ENCODE measurements around the gene ATXN3L.

The ATXN3L gene

GRCh38 chrX:13276991-13277390 lies 42.9 kb downstream of the ATXN3L start:
- H3K9ac ChIP-seq (ENCODE audit: low read length in 5 of 5) = no peak overlapping the region

DNA sequence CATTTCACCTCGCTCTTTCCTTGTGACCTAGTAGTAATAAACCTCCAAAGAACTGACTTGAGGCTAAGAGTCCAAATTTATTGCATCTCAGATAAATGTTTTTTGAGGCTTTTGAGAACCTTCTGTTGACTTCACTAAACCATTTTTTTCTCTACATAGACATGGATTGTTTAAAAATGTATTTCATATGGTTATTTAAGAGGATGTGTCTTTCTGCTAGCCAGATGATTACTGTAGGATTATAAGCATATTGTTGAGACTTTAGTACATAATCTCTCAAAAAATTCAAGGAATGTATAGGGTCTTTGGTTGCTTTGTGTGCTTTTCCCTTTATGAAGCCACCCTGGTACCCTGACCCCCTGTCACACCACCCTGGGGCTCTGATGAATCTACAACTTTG lies 44.8 kb downstream of the ATXN3L start:
- H3K27ac ChIP-seq (ENCODE audit: low read depth, low read length) = no peak overlapping the region
- no peak overlapping the region for H3K9ac ChIP-seq (ENCODE audit: low read length in 5 of 5)
- H3K9me3 ChIP-seq (ENCODE audit: control insufficient read depth in 5 of 5, low read length in 5 of 5) = no peaks in the 10 kb centered on the region
- H3K4me1 ChIP-seq (ENCODE audit: control insufficient read depth in 5 of 5, insufficient read depth in 5 of 5, low read length in 5 of 5) = peaks cover 0 to 2% (median 0%) of the 10 kb centered on the region in 5 donors
- no peaks in the 10 kb centered on the region for H3K36me3 ChIP-seq (ENCODE audit: control insufficient read depth in 5 of 5, insufficient read depth in 5 of 5, low read length in 5 of 5)
- H3K27me3 ChIP-seq (ENCODE audit: control insufficient read depth in 5 of 5, insufficient read depth in 4 of 5, low read length in 5 of 5) = peaks cover 0 to 6% (median 5%) of the 10 kb centered on the region in 5 donors
- no peak overlapping the region for H3K4me3 ChIP-seq (ENCODE audit: low read depth in 1 of 5, low read length in 5 of 5)

More at GRCh38 chrX:13276991-13277390, 42.9 kb downstream of the ATXN3L start:
- Histone ChIP-seq H3K27me3 (ENCODE audit: control insufficient read depth in 5 of 5, insufficient read depth in 4 of 5, low read length in 5 of 5) (peaks cover 0 to 9% (median 5%) of the 10 kb centered on the region in 5 donors), H3K4me3 (ENCODE audit: low read depth in 1 of 5, low read length in 5 of 5) (no peak overlapping the region), H3K9me3 (ENCODE audit: control insufficient read depth in 5 of 5, low read length in 5 of 5) (no peaks in the 10 kb centered on the region), H3K36me3 (ENCODE audit: control insufficient read depth in 5 of 5, insufficient read depth in 5 of 5, low read length in 5 of 5) (no peaks in the 10 kb centered on the region), H3K27ac (ENCODE audit: low read depth, low read length) (no peak overlapping the region), H3K4me1 (ENCODE audit: control insufficient read depth in 5 of 5, insufficient read depth in 5 of 5, low read length in 5 of 5) (no peaks in the 10 kb centered on the region)

DNA sequence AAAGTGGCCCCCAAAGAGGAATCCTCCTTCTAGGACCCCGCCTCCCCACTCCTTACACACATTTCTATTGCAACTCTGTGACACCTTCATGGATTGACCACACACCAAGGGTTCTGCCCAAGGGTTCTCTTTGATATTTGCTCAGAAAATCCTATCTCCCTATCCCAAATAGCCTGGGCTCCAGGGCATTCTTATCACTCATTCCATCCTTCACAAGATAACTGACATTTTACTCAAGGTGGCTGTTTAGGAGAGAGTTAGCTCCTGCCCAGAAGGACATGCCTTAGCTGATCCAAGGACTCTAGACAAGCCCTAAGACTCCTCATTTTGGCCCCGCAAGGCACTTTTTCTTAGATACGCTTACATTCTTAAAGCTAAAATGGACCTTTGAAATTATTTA lies 47.4 kb downstream of the ATXN3L start:
- H3K36me3 ChIP-seq (ENCODE audit: control insufficient read depth in 5 of 5, insufficient read depth in 5 of 5, low read length in 5 of 5) = no peaks in the 10 kb centered on the region
- no peak overlapping the region for H3K9ac ChIP-seq (ENCODE audit: low read length in 5 of 5)
- H3K27ac ChIP-seq (ENCODE audit: low read depth, low read length) = no peak overlapping the region
- H3K27me3 ChIP-seq (ENCODE audit: control insufficient read depth in 5 of 5, insufficient read depth in 4 of 5, low read length in 5 of 5) = peaks cover 0 to 6% (median 5%) of the 10 kb centered on the region in 5 donors
- peaks cover 0 to 2% (median 0%) of the 10 kb centered on the region in 5 donors for H3K4me1 ChIP-seq (ENCODE audit: control insufficient read depth in 5 of 5, insufficient read depth in 5 of 5, low read length in 5 of 5)
- no peak overlapping the region for H3K4me3 ChIP-seq (ENCODE audit: low read depth in 1 of 5, low read length in 5 of 5)
- H3K9me3 ChIP-seq (ENCODE audit: control insufficient read depth in 5 of 5, low read length in 5 of 5) = no peaks in the 10 kb centered on the region

- Histone ChIP-seq H3K9me3 (ENCODE audit: control insufficient read depth in 5 of 5, low read length in 5 of 5) (no peaks in the 10 kb centered on the region), H3K4me1 (ENCODE audit: control insufficient read depth in 5 of 5, insufficient read depth in 5 of 5, low read length in 5 of 5) (peaks cover 0 to 2% (median 0%) of the 10 kb centered on the region in 5 donors), H3K27me3 (ENCODE audit: control insufficient read depth in 5 of 5, insufficient read depth in 4 of 5, low read length in 5 of 5) (peaks cover 0 to 6% (median 5%) of the 10 kb centered on the region in 5 donors), H3K36me3 (ENCODE audit: control insufficient read depth in 5 of 5, insufficient read depth in 5 of 5, low read length in 5 of 5) (no peaks in the 10 kb centered on the region), H3K9ac (ENCODE audit: low read length in 5 of 5) (no peak overlapping the region), H3K4me3 (ENCODE audit: low read depth in 1 of 5, low read length in 5 of 5) (no peak overlapping the region), H3K27ac (ENCODE audit: low read depth, low read length) (no peak overlapping the region)
These were observed 48.3 kb downstream of the ATXN3L start for GRCh38 chrX:13271511-13271910.

DNA sequence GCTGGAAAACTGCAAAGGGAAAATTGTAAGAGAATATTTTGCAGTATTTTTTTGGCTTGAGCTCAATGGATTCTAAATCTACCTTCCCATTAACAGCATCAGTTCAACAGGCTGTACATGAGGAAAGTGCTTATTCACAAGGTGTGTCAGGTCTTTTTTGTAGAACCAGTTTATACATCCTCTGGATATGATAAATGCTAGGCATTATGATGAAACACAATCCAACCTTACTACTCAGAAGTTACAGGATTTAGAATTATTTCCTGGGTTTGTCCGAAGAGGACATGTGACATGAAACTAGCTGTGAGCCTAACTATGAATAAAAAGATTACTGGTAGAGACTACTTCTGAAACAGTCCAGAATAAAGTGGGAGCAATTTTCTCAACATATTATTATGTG lies 49.5 kb downstream of the ATXN3L start:
- Histone ChIP-seq H3K27me3 (ENCODE audit: control insufficient read depth in 5 of 5, insufficient read depth in 4 of 5, low read length in 5 of 5) (peaks cover 0 to 1% (median 0%) of the 10 kb centered on the region in 5 donors), H3K27ac (ENCODE audit: low read depth, low read length) (no peak overlapping the region), H3K4me1 (ENCODE audit: control insufficient read depth in 5 of 5, insufficient read depth in 5 of 5, low read length in 5 of 5) (peaks cover 0 to 2% (median 0%) of the 10 kb centered on the region in 5 donors), H3K36me3 (ENCODE audit: control insufficient read depth in 5 of 5, insufficient read depth in 5 of 5, low read length in 5 of 5) (no peaks in the 10 kb centered on the region), H3K4me3 (ENCODE audit: low read depth in 1 of 5, low read length in 5 of 5) (no peak overlapping the region), H3K9me3 (ENCODE audit: control insufficient read depth in 5 of 5, low read length in 5 of 5) (no peaks in the 10 kb centered on the region), H3K9ac (ENCODE audit: low read length in 5 of 5) (no peak overlapping the region)

DNA sequence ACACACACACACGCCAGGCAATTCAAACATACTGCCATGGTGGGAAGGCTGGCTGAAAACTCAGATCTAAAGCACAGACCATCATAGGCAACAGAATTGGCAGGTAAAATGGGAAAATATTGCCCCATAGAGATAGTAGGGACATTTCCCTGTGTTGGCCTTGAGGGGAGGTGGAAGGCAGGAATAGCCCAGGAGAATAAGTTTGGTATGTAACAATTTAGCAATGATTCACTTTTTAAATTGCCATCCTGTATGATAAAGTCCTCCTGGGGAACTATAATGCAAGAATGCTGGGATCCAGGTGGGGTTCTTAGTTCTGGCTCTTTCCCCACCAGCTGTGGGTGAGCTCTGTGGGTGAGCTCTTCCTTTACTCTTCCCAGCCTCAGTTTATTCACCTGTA lies 51.0 kb downstream of the ATXN3L start:
- Histone ChIP-seq H3K27ac (ENCODE audit: low read depth, low read length) (no peak overlapping the region), H3K36me3 (ENCODE audit: control insufficient read depth in 5 of 5, insufficient read depth in 5 of 5, low read length in 5 of 5) (no peaks in the 10 kb centered on the region), H3K4me1 (ENCODE audit: control insufficient read depth in 5 of 5, insufficient read depth in 5 of 5, low read length in 5 of 5) (peaks cover 0 to 2% (median 0%) of the 10 kb centered on the region in 5 donors), H3K4me3 (ENCODE audit: low read depth in 1 of 5, low read length in 5 of 5) (no peak overlapping the region), H3K27me3 (ENCODE audit: control insufficient read depth in 5 of 5, insufficient read depth in 4 of 5, low read length in 5 of 5) (peaks cover 0 to 3% (median 0%) of the 10 kb centered on the region in 5 donors), H3K9me3 (ENCODE audit: control insufficient read depth in 5 of 5, low read length in 5 of 5) (no peaks in the 10 kb centered on the region), H3K9ac (ENCODE audit: low read length in 5 of 5) (no peak overlapping the region)
